Suprapubic skin (tissue), 4 donors: ENCODE data around the gene SMC6. TPM values are rescaled to one million over a fixed set of nuclear protein-coding genes. Genes with fewer than 3 reads are reported as not detected.
A peak's percentile ranks its signal among the peaks of the same experiment; 100 is the strongest.

ENCODE experiments used
- DNase-seq, 2 donors: peaks; one replicate each; pipeline ENCODE4 v3.0.0-alpha.2; 2019; ENCODE audit warnings: low spot score in 2 of 2
- H3K27ac ChIP-seq: fragments of 200-600 bp; sonication (generic); one replicate; pipeline ENCODE4 v1.5.1; 2019
- H3K27me3 ChIP-seq: fragments of 200-600 bp; sonication (generic); one replicate; pipeline ENCODE4 v1.5.1; 2019
- H3K36me3 ChIP-seq: fragments of 200-600 bp; sonication (generic); one replicate; pipeline ENCODE4 v1.5.1; 2019
- H3K4me1 ChIP-seq: fragments of 200-600 bp; sonication (generic); one replicate; pipeline ENCODE4 v1.5.1; 2019
- H3K4me3 ChIP-seq: fragments of 200-600 bp; sonication (generic); one replicate; pipeline ENCODE4 v1.5.1; 2019; ENCODE audit warnings: mild to moderate bottlenecking
- H3K9me3 ChIP-seq: fragments of 200-600 bp; sonication (generic); one replicate; pipeline ENCODE4 v1.5.1; 2019
- CTCF ChIP-seq, 2 donors: fragments of 200-600 bp in 1 of 2; fragments of 450-650 bp in 1 of 2; sonication (generic) in 1 of 2; IDR thresholded peaks; one replicate each; pipeline ENCODE4 v1.5.1; 2016 to 2019; ENCODE audit warnings: antibody characterized with exemption in 2 of 2, mild to moderate bottlenecking in 1 of 2, moderate library complexity in 1 of 2
- EP300 ChIP-seq: sonication (generic); formaldehyde crosslinking; IDR thresholded peaks from one replicate; pipeline ENCODE4 v1.6.1; 2017; ENCODE audit warnings: antibody characterized with exemption
- POLR2A ChIP-seq, 2 donors: fragments of 450-650 bp; IDR thresholded peaks; one replicate each; pipeline ENCODE4 v1.6.1; 2017; ENCODE audit warnings: antibody characterized with exemption in 2 of 2, mild to moderate bottlenecking in 2 of 2, moderate library complexity in 2 of 2
- POLR2AphosphoS5 ChIP-seq, 3 donors: sonication (generic); formaldehyde crosslinking; IDR thresholded peaks; one replicate each; pipeline ENCODE4 v1.6.1; 2017; ENCODE audit warnings: antibody characterized with exemption in 3 of 3
- WGBS: methylation state at CpG from one replicate; pipeline ENCODE4 v1.1.5; 2018; 5-methylcytosine and 5-hydroxymethylcytosine counted together
- total RNA-seq, 4 donors: library from RNA; depleted of rRNA; stranded (reverse); fragments of >200 nt; gene quantifications; one replicate each; pipeline ENCODE4 v1.1.0, GENCODE V29; 2016

Gene SMC6
- total RNA-seq, 4 donors from 2014 or later, result 22.5 to 34.0 (median 26.9) TPM

GRCh38 chr2:17756668-17757067 lies 3.1 kb upstream of the SMC6 start:
- DNase-seq, result no peak

GRCh38 chr2:17754773-17755425 lies 1.3 kb upstream of the SMC6 start:
- Histone ChIP-seq H3K9me3 (no peaks in the 10 kb centered on the region), H3K4me1 (peaks cover 32% of the 10 kb centered on the region), H3K27me3 (no peaks in the 10 kb centered on the region), H3K4me3 (peak overlapping the region; percentile 87), H3K36me3 (no peaks in the 10 kb centered on the region), H3K27ac (peak overlapping the region; percentile 96)
- no peak for DNase-seq
- 18% methylated on average over 8 of the region's 8 CpGs for WGBS
- TF ChIP-seq EP300 (no peak), POLR2A (IDR thresholded peaks at IDR 0.05) (no peak), CTCF (IDR thresholded peaks at IDR 0.05) (no peak)

More at GRCh38 chr2:17756668-17757067, 3.1 kb upstream of the SMC6 start:
- no peak for TF ChIP-seq POLR2A (IDR thresholded peaks at IDR 0.05)
- no peak for TF ChIP-seq CTCF (IDR thresholded peaks at IDR 0.05)
- no peak for TF ChIP-seq POLR2AphosphoS5 (IDR thresholded peaks at IDR 0.05)
- no peak for TF ChIP-seq EP300
- Histone ChIP-seq H3K36me3 (no peaks in the 10 kb centered on the region), H3K4me1 (peaks cover 31% of the 10 kb centered on the region), H3K4me3 (no peak overlapping the region), H3K9me3 (no peaks in the 10 kb centered on the region), H3K27ac (no peak overlapping the region), H3K27me3 (no peaks in the 10 kb centered on the region)
- 87% methylated on average over 6 of the region's 6 CpGs for WGBS

GRCh38 chr2:17752892-17753802 lies 463 bp downstream of the SMC6 start:
- H3K27me3 ChIP-seq, result no peaks in the 10 kb centered on the region
- H3K4me1 ChIP-seq, result peaks cover 32% of the 10 kb centered on the region
- H3K4me3 ChIP-seq, result peak overlapping the region; percentile 87
- WGBS, result 1% methylated on average over 24 of the region's 70 CpGs
- peak in 1 of 2 donors; percentile 80 for DNase-seq
- TF ChIP-seq POLR2A (IDR thresholded peaks at IDR 0.05) (peak in 1 of 2 donors; percentile 21), POLR2AphosphoS5 (IDR thresholded peaks at IDR 0.05) (no peak)
- H3K36me3 ChIP-seq, result no peaks in the 10 kb centered on the region
- no peaks in the 10 kb centered on the region for H3K9me3 ChIP-seq
- peak overlapping the region; percentile 96 for H3K27ac ChIP-seq

DNA sequence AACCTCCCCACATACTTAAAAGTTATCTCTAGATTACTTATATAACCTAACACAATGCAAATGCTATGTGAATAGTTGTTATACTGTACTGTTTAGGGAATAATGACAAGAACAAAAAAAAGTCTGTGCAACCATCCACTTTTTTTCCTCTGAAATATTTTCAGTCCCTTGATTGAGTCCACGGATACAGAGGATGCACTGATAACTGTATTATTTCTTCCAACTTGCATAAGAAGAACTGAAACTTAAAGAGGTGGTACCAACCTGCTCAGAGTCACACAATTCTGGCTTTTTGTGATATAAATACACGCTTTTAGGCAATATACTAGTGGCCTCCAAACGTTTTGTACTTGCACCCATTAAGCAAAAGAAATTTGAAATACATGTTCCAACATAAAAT lies 1.4 kb downstream of the SMC6 start:
- Histone ChIP-seq H3K4me3 (peak overlapping the region; percentile 87), H3K27me3 (no peaks in the 10 kb centered on the region), H3K4me1 (peaks cover 30% of the 10 kb centered on the region), H3K27ac (no peak overlapping the region), H3K9me3 (no peaks in the 10 kb centered on the region), H3K36me3 (no peaks in the 10 kb centered on the region)
- WGBS, result 48% methylated on average over 3 of the region's 3 CpGs
- no peak for DNase-seq
- TF ChIP-seq EP300, result no peak
- no peak for TF ChIP-seq POLR2A (IDR thresholded peaks at IDR 0.05)
- no peak for TF ChIP-seq CTCF (IDR thresholded peaks at IDR 0.05)
- no peak for TF ChIP-seq POLR2AphosphoS5 (IDR thresholded peaks at IDR 0.05)

GRCh38 chr2:17749753-17750438 lies 3.7 kb downstream of the SMC6 start:
- Histone ChIP-seq H3K36me3 (no peaks in the 10 kb centered on the region), H3K4me1 (peaks cover 20% of the 10 kb centered on the region), H3K27ac (no peak overlapping the region), H3K9me3 (no peaks in the 10 kb centered on the region), H3K27me3 (no peaks in the 10 kb centered on the region), H3K4me3 (no peak overlapping the region)
- no peak for DNase-seq
- 74% methylated on average over 2 of the region's 2 CpGs for WGBS
- no peak for TF ChIP-seq EP300
- no peak for TF ChIP-seq CTCF (IDR thresholded peaks at IDR 0.05)
- no peak for TF ChIP-seq POLR2A (IDR thresholded peaks at IDR 0.05)
- TF ChIP-seq POLR2AphosphoS5 (IDR thresholded peaks at IDR 0.05), result no peak
